Stimulated activated CD8-positive, alpha-beta memory T cell treated with anti-CD3 and anti-CD28 coated beads, Interleukin-7, amount 100 ng/mL, for 4 hours (primary cell): ENCODE measurements around the gene NECAB3.

ENCODE experiments used
- DNase-seq, 2 donors: peaks; one replicate each; pipeline ENCODE4 v3.0.0-alpha.2; 2020; ENCODE audit warnings: low read depth in 2 of 2

NECAB3 gene

DNA sequence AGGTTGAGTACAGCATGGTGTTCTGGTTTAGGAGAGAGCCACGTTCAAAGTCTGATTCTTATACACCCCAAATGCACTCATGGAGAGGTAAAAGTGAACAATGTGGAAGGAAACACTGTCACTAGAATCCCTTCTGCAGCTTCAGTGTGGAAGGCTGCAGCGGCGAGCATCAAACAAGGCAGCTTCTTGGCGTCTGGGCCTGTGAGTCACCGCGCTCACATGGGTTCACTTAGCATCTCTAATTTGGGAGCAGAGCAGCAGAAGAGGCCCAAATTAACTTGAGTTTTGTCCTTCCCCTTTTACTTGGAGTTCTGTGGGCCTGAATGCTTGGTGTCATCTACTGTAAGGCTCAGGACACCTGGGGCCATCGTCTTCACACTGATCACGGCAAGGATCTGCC is 22.9 kb upstream of the NECAB3 start:
- DNase-seq, result no peak

DNA sequence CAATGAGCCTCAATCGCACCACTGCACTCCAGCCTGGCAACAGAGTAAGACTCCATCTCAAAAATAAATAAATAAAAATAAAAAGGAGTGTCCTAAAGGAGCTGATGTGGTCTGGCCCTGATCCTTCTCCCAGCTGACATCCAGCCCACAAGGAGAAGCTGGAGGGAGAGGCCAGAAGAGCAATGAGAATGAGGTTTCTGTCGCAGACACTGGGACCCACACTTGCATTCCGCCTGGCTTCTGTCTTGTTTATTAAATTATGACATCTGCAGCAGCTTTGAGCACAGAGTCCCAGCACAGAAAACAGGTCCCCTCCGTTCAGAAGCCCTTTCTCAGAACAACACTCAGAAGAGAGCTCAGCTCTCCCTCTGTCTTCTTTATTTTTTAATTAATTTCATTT is 22.2 kb upstream of the NECAB3 start:
- DNase-seq, result no peak

DNA sequence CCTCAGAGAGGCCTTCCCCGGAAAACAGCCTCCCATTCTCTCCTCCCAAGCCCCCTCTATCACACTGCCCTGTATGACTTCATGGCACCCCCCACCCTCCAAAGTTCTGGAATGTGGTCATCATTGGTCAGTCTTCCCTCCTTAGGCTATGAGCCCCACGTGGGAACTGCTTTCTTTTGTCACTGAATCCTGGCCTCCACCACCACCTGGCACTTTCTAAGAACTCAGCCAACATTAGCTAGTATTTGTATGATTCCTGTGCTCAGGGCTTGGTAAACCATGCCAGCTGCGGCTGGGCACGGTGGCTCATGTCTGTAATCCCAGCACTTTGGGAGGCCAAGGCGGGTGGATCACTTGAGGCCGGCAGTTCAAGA is 20.4 kb upstream of the NECAB3 start:
- no peak for DNase-seq

DNA sequence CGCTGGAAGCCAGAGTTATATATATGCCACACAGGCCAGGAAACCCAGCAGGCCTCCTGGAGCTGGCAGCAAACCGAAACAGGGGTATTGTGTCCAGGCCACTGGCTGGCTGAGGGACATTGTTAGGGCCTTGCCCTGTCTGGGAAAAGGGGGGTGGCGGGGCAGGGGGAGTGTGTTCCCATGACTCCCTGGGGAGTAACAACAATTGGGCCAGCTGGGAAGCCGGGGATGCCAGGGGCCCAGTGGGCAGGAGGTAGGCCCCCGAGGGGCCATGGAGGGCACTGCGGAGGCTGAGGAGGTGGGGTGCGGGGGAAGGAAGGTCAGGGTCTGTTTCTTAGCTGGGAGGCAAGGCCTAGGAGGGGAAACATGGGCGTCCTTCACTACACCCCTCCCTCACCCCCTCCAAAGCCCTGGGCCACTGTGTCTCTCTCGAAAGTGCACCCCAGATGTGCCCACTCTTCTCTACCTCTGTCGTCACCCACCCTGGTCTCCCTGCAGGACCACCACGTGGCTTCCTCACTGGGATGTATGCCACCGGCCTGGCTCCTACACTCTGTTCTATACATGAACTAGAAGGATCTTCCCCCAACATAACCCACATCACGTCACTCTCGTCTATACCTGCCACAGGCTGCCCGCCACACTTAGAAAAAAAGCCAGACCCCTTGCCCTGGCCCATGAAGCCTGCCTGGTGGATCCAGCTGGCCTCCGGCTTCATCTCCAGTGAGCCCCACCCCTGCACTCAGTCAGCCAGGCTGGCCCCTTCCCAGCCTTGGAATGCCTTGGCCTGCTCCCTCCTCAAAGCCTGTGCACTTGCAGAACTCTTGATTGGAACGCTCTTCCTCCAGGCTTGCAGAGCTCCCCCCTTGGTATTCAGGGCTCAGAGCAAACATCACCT is 19.8 kb upstream of the NECAB3 start:
- no peak for DNase-seq

DNA sequence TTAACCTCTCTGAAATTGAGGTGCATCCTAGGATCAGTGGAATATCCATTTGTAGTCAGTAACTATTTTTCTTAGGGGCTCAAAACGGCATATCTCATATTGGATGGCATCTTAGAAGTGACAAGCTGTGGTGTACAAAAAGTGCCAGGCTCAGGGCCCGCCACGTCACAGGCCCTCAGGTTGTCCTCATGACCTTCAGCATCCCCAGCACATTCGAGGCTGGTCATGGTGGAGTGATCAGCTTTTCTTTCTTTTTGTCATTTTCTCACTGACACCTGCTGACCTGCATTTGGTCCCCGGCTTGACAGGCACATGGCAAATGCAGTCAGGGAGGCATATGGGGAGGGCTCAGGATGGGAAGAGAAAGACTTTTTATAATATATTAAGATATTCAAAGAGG is 19.1 kb upstream of the NECAB3 start:
- no peak for DNase-seq

DNA sequence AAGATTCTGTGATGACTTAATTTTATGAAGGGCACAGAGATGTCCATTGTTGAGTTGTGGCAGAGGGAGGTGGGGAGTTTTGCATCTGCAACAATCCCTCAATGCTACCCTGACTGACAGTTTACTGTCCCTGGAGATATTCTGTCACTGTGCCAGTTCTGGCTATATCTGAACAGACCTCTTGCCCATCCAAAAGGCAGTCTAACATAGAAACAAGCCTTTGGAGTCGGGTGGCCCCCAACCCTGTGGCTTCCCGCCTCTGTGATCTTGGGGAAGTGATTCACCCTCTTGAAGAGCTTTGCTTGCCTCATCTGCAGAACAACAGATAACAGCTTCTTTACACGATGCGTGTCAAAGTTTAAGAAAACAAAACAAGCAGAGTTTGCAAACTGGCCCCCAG is 15.7 kb upstream of the NECAB3 start:
- peak; percentile 31 to 45 for DNase-seq

DNA sequence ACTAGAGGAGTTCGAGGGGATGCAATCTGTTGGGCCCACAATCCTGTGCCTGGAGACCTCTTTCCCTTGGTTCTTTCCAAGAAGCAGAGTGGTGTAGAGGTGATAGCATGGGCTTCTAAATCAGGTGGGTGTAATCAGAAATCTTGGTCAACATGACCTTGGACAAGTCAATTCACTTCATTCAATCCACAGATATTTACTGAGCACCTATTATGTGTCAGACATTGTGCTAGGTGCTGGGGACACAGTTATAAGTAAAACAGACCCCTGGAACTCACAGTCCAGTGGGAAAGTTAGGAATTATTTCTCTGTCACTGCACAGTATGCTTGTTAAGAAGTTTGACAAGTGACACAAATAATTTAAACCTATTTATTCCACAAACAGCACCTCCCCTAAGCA is 15.3 kb upstream of the NECAB3 start:
- no peak for DNase-seq

DNA sequence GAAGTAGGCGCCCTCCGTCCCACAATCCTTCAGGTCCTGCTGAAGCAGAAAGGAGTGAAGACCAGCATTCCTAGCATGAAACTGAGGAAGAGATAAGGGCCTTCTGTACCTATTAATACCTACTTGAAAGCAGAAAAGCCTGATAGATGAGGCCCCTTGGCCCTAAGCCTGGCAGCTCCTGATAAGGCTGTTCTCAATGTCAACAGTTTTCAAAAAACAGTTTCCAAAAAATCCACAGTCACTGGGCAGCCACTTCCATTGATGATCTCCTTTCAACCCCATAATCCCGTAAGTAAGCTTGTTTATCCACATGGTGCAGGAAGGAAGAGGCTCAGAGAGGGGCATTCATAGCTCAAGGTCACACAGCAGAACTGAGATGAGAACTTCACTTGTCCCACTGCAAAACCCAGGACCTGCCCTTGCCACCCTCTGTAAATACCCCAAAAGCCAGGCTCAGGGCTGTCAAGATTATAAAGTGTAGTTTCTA is 14.8 kb upstream of the NECAB3 start:
- DNase-seq, result no peak

DNA sequence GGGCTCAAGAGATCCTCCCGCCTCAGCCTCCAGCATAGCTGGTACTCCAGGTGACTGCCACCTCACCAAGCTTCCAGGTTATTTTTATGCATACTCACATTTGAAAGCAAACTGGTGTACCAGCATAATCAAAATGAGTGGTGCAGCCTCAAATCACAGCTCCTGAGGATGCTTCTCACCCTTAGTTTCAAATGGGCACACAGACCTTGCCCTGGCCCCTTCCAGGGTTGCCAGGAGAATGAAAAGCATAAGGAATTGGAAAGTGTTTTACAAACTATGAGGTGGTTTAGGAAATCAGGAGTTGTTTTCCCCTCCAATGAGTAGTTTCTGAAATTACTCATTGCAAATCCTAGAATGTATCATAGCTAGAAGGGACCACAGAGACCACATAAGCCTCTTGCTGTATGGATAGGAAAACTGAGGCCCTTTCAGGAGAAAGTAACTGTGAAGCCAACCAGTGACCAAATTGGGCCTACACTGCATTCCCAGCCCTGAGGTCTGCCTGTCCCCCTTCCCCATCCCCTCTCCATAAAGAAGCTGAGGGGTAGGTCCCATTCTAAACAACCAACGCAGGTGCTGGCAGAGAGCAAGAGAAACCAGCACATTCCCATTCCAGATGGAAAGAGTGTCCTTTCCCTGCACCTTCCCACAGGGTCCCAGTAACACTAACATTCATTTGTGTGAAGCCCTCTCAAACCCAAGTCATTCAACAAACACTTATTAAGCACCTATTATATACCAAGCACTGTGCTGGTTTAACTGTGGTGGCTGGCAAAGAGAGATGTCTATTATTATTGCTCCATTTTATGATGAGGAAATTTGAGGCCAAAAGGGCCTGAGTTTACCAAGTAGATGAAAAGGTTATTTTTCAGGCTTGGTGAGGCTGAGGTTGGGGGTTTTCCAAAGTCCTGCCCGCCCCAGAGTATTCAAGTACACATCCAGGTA is 14.0 kb upstream of the NECAB3 start:
- DNase-seq, result no peak

DNA sequence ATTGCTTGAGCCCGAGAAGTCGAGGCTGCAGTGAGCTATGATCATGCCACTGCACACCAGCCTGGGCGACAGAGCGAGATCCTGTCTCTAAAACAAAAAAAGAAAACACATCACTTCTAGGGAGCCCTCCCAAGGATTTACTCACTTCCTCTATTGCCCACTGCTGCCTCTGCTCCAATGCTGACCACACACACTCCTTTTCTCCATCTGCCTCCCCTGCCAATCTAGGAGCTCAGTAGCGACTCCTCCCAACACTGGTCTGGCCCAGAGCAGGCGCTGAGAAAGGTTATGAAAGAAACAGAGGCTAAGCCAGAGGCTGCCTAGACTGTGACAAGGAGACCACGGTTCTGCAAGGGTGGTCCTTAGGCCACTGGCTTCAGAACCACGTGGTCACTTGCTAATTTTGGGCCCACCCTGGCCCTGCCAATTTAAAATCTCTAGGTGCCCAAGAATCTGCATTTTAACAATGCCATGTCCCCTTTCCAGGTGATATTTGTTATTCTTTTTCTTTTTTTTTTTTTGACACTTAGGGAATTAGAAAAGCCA is 13.2 kb upstream of the NECAB3 start:
- DNase-seq, result no peak

DNA sequence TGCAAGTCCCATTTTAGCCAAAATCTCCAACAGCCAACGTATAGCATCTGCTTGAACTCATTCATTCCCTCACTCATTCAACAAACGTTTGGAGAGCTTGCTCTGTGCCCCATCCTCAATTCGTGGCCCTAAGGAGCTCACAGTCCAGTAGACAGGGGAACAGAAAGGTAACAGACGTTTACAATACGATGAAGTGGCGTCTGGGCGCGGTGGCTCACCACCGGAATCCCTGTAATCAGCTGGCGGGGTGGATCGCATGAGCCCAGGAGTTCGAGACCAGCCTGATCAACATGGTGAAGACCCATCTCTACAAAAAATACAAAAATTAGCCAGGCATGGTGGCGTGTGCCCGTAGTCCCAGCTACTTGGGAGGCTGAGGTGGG is 12.7 kb upstream of the NECAB3 start:
- no peak for DNase-seq

DNA sequence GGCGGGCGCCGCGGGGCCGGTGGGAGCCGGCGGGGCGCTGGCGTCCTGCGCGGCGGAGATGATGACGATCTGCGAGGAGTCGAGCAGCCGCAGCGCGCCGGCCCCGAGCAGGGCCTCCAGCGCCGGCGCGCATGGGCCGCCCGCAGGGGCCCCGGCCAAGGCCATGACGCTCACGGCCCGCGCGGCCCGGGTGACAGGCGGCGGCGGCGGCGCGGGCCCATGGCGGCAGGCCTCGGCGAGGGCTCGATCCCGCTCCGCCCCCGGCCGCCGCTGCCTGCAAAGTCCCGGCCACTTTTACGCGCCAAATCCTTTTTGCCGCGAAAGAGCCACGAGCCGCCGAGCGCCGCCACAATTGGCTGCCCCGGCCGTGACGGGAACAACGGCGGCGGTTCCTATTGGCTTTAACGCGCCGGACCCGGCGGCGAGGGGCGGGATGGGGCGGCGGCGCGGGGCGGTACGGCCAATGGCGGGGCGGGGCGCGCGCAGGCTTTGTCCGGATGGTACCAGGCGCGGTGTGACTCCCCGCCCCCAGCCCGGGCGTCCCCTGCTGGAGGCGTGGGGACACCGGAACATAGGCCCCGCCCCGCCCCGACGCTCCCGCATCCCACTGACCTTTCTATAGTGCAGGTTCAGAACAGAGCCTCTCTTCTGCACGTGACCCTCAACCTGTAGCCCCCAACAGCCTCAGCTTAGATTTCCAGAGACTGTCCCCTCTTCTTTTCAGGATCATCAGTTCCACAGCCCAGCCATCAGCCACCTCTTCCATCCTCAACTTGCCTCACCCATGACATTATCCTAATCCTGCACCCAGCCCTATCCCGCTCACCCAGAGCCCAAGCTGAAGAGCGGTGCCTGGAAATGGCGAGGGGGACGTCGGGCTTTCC is 12.1 kb upstream of the NECAB3 start, which contains the start of gene E2F1:
TSS of gene E2F1 (minus strand) at position 286 of the 884 bp plus-strand sequence. CDS start at position 165, 121 bp downstream.
- peak; percentile 78 to 92 for DNase-seq

DNA sequence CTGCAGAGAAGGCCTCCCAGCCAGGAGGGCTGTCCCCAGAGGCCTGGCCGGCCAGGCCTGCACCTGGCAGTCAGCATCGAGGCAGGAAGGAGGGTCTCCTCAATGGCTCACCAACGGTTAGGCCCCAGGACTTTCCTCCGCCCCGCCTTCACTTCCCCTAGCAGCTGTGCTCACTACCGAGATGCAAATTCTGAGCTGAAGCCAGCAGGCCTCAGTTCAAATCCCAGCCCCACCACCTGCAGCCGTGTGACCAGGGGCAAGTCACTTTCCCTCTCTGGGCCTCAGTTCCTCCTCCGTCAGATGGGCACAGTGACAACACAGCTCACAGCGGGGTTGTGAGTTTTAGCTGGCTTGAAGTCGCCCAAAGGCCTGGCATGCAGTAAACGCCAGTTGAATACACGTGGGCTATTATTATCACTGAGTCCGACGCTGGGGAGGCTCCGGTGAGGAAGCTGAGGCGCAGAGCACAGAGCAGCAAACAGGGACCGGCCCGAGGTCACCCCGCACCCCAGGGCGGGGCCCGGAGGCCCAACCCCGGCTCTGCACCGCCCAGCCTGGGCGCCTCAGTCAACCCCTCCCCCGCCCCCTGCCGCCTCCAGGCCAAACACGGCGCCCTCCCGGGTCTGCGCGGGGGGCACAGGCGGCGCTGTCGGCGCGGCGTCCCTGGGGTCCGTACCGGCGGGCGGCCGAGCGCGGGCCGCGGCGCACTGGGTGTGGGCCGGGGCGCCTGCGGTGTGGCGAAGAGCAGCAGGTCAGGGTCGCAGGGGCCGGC is 11.3 kb upstream of the NECAB3 start:
- DNase-seq, result peak in 1 of 2 donors; percentile 26

DNA sequence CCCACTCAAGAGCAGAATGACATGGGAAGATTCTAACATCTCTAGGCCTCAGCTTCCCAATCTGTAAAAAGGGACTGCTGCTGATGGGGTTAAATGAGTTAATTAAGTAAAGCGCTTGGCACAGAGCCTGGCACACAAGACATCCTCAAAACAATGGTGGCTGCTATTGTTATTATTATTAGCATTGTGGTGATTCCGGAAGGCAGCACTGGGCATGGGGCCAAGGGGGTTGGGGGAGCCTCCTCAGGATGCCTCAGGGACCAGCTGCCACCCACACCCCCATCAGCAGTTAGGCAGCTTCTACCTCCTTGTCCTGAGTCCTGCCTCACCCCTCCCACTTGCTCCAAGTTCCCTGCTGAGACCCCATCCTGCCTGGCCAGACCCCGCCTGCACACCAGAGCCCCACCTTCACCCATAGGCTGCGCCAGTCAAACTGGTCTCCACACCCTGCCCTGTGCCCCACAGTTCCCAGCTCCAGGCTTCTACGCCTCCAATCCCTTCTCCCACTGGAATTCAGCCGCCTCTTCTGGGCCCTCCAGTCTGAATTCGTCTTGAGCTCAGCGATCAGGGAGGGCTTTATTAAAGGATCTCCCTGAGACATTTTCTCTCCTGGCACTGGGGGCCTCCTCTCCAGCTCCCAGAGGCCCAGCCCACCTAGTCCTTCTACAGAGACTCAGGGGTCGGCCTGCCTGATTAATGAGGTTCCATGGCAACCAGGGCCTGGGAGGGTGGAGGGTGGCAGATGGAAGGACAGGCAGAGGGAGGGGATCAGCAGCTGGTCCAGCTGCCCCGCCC is 10.5 kb upstream of the NECAB3 start:
- DNase-seq, result no peak

DNA sequence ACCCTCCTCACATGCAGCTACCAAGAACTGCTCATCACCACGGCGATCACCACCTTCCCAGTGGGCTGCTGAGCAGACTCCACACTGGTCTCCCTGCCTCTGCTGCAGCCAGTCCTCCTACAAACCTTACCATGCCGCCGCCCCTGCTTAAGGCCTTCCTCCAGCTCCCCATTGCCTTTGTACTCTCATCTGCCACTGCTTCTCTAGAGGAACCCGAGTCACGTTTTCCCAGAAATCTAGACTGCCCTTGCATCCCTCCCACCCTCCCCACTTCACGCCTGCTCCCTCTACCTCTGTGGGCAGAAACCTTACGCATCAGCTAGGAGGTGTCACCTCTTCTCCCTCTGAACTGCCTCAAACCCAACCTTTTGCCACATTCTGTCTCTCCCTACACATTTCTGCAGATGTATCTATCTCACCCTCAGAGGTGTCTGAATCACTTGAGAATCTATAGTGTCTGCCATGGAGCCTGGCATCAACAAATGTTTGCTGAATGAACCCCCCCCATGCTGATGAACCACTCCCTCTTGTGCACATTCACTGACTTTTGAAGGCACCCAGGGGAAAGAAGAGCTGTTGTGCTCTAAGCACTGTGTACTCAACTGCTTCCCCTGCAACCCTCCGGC is 7.6 kb upstream of the NECAB3 start:
- no peak for DNase-seq

DNA sequence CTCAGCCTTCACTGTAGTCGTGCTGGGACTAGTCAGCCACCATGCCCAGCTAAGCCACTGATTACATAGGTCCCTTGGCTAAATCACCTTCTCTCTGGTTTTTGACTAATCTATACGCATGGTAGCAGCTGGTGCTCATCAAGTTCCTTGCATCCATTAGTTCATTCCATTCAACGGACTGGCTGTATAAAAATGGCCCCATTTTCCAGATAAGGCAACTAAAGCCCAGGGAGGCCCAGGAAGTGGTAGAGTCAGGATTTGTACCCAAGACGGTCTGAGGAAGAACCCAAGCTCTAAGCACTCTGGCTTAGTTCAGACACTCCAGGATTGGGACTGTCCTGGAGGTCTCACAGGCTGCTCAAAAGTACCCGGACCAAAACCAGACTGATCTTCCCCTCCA is 7.1 kb upstream of the NECAB3 start:
- DNase-seq, result no peak

DNA sequence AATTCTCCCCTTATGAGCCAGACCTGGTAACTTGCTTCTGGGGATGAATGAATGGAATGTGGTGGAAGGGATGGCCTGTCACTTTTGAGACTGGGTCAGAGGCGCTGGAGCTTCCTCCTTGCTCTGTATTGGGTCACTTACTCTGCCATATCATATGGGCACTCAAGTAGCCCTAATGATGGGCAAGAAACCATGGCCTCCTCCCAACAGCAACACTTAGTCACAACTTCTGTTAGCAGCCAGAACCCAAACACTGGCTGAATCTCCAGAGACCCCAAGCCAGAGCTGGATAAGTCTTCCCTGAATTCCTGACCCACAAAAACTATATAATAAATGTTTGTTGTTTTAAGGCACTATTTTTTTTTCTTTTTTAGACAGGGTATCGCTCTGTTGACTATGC is 6.5 kb upstream of the NECAB3 start:
- DNase-seq, result no peak

DNA sequence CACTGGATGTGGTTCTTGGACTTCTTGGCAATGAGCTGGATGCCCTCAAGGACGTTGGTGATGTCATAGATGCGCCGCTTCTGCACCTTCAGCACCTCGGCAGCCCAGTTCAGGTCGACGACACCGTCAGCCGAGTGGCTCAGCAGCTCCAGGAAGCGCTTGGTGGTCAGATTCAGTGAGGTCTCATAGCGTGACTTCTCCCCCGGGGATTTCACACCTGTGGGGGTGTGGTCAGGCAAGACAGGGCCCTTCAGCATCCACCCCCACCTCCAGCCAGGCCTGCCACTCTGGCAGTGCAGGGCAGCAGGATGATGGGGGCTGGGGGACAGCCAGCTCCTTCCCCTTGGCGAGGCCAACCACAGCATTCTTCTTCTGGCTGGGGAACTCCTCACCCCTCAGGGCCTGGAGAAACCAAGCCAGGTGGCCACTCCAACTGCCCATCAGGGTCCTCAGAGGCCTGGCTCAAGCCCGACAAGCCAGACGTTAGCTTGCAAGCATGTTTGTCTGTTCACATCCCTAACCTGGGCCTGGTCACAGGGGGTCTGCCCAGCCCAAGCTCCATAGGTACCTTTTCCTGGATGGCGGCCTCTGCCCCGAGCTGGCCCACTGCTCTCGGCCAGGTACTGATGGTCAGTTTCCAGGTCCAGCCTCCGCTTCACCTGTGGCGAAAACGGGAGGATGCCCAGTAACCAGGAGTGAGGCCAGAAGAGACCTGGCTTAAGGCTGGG is 5.7 kb upstream of the NECAB3 start:
- peak in 1 of 2 donors; percentile 17 for DNase-seq
